Calu3 (cell line): ENCODE data around the gene KCNAB1. TPM values are rescaled to one million over a fixed set of nuclear protein-coding genes. Genes with fewer than 3 reads are reported as not detected.

Source experiments
- BruUV-seq: library from RNA; stranded (reverse); fragments of 400-500 nt; replicated peaks from 2 replicates; lab custom pipeline; 2021; lab: Mats Ljungman, UMichigan
- CTCF ChIA-PET: fragments of 300-600 bp; sonication (Branson Sonifier 250); formaldehyde crosslinking; loops from one replicate; lab custom pipeline; 2022; ENCODE audit warnings: antibody characterized with exemption; lab: Charles Lee
- DNase-seq: peaks from one replicate; pipeline ENCODE4 v3.0.0; 2022
- H3K27ac Mint-ChIP-seq: one replicate; pipeline ENCODE4 v1.8.0; 2022; ENCODE audit warnings: mixed read lengths; ENCODE audit not compliant: unreplicated experiment
- H3K27me3 Mint-ChIP-seq: one replicate; pipeline ENCODE4 v1.8.0; 2022; ENCODE audit warnings: mixed read lengths; ENCODE audit not compliant: unreplicated experiment
- H3K36me3 Mint-ChIP-seq: one replicate; pipeline ENCODE4 v1.8.0; 2022; ENCODE audit warnings: mild to moderate bottlenecking, moderate library complexity, mixed read lengths; ENCODE audit not compliant: insufficient read depth, unreplicated experiment
- H3K4me1 Mint-ChIP-seq: one replicate; pipeline ENCODE4 v1.8.0; 2022; ENCODE audit warnings: mild to moderate bottlenecking, low read depth, mixed read lengths; ENCODE audit not compliant: unreplicated experiment
- H3K4me3 Mint-ChIP-seq: one replicate; pipeline ENCODE4 v1.8.0; 2022; ENCODE audit warnings: mild to moderate bottlenecking, low read depth, moderate library complexity, mixed read lengths; ENCODE audit not compliant: unreplicated experiment
- H3K9me3 Mint-ChIP-seq: one replicate; pipeline ENCODE4 v1.8.0; 2022; ENCODE audit warnings: low read depth, mixed read lengths; ENCODE audit not compliant: unreplicated experiment
- intact Hi-C: fragments of 100-400 bp; cut with micrococcal nuclease; formaldehyde crosslinking; loops from one replicate; pipeline ENCODE4 v1.10.0; 2022; ENCODE audit not compliant: unreplicated experiment
- total RNA-seq: library from RNA; stranded (reverse); gene quantifications from 2 replicates; pipeline ENCODE4 v1.2.3, GENCODE V29; 2022
- TF ChIP-seq, protein P1 (sequence below): fragments of 200-600 bp; IDR thresholded peaks from one replicate; pipeline ENCODE4 v1.8.0; 2022; ENCODE audit warnings: antibody characterized with exemption; ENCODE audit not compliant: unreplicated experiment

The KCNAB1 gene
- total RNA-seq, 1 experiment from 2014 or later: 1.6 TPM

DNA sequence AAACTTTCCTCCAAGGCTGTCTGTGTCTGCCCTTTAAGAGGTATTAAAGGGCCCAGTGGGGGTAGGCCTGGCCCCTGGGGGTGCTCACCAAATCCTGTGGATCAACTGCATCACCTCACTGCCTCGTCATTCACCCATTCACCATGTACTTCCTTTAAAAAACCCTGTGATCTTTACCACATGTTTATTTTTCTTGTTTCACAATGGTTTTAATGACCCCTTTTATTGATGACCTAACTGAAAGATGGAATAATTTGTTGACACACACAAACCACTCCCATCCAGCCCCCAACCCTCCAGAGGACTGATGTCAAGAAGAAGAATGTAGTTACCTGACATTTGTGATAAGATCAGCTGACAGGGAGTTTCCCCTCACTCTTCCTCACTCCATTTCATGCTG lies 40.8 kb downstream of the KCNAB1 start:
- no peak for DNase-seq
- peaks cover 14% of the 10 kb centered on the region for H3K4me1 Mint-ChIP-seq
- intact Hi-C loops: no loop called here
- TF ChIP-seq, protein P1, sequence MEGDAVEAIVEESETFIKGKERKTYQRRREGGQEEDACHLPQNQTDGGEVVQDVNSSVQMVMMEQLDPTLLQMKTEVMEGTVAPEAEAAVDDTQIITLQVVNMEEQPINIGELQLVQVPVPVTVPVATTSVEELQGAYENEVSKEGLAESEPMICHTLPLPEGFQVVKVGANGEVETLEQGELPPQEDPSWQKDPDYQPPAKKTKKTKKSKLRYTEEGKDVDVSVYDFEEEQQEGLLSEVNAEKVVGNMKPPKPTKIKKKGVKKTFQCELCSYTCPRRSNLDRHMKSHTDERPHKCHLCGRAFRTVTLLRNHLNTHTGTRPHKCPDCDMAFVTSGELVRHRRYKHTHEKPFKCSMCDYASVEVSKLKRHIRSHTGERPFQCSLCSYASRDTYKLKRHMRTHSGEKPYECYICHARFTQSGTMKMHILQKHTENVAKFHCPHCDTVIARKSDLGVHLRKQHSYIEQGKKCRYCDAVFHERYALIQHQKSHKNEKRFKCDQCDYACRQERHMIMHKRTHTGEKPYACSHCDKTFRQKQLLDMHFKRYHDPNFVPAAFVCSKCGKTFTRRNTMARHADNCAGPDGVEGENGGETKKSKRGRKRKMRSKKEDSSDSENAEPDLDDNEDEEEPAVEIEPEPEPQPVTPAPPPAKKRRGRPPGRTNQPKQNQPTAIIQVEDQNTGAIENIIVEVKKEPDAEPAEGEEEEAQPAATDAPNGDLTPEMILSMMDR: no peak
- peaks cover 15% of the 10 kb centered on the region for H3K27me3 Mint-ChIP-seq
- no peak overlapping the region for H3K4me3 Mint-ChIP-seq
- peaks cover 2% of the 10 kb centered on the region for H3K9me3 Mint-ChIP-seq
- CTCF ChIA-PET: interaction anchor here (1.3 kb wide), 1 partner anchor 221 kb away, joined by 5 read pairs; no protein-coding TSS in a partner anchor
- BruUV-seq: no TSS peak
- H3K36me3 Mint-ChIP-seq: no peaks in the 10 kb centered on the region
- no peak overlapping the region for H3K27ac Mint-ChIP-seq

DNA sequence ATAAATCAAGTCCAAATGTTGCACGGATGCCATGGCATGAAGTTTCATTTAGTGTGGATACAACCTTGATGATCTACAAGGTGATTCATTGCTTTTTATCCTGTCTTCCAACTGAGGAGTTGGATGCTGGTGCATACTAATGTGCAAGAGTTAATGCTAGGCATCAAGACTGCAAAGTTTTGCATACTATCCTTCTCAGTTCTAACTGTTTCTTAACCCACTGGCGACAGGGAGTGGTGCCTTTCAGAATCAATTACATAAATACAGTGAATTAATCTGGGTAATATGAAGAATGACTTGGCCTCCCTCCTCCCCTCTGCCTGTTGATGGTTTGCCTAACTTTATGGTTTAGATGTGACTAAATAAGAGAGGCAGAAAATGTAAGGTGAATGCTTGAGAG lies 43.5 kb downstream of the KCNAB1 start:
- CTCF ChIA-PET: no interaction called here
- Mint-ChIP-seq H3K9me3 (no peaks in the 10 kb centered on the region), H3K4me1 (peaks cover 14% of the 10 kb centered on the region), H3K36me3 (no peaks in the 10 kb centered on the region), H3K27me3 (peaks cover 22% of the 10 kb centered on the region), H3K27ac (no peak overlapping the region), H3K4me3 (no peak overlapping the region)
- intact Hi-C loops: no loop called here
- TF ChIP-seq, protein P1: no peak
- no TSS peak for BruUV-seq
- no peak for DNase-seq

DNA sequence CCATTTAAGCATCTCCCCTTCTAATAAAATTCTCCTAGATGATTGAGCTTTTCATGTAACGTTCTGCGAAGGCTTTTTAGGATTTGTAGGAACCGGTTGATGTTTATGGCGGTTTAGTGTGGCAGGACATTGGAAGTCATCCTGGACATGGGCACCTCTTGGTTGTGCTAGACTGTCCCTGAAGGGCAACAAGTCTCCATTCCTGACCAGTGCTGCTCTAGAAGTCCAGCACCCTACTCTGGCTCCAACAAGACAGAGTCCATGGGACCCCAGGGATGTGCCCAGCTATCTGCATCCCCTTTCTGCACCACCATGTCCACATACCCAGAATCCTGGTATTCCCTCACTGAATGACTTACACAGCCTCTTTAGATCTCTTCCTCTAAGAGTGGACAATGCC lies 46.4 kb downstream of the KCNAB1 start:
- DNase-seq: no peak
- Mint-ChIP-seq H3K36me3 (no peaks in the 10 kb centered on the region), H3K4me3 (no peak overlapping the region), H3K27ac (no peak overlapping the region), H3K9me3 (no peaks in the 10 kb centered on the region), H3K4me1 (no peaks in the 10 kb centered on the region), H3K27me3 (peaks cover 50% of the 10 kb centered on the region)
- intact Hi-C loops: no loop called here
- TF ChIP-seq, protein P1: no peak
- CTCF ChIA-PET: interaction anchor here (0.6 kb wide), 1 partner anchor 18 kb away, joined by 3 read pairs; no protein-coding TSS in a partner anchor
- no TSS peak for BruUV-seq

DNA sequence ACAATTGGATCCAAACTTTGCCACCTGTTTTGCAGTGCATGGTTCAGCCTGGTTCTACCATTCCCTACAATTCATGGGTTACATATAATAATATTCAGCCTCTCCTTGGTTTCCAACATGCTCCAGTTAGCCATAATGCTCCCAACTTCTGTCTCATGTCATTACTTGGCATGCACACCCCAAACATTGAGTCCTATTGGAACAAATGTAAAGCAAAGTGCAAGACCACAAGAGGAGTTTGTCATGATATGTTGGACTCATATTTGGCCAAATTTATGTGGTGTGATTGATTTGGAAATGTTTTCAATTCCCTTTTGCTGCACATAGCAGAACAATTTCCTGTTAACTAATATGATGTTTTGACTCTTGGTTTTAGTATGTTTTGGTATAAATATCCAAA lies 50.2 kb downstream of the KCNAB1 start:
- Mint-ChIP-seq H3K4me1 (no peaks in the 10 kb centered on the region), H3K9me3 (no peaks in the 10 kb centered on the region), H3K36me3 (no peaks in the 10 kb centered on the region), H3K27me3 (peaks cover 66% of the 10 kb centered on the region), H3K27ac (no peak overlapping the region), H3K4me3 (no peak overlapping the region)
- TF ChIP-seq, protein P1: no peak
- no peak for DNase-seq
- intact Hi-C loops: loop anchor here (5.0 kb wide), 1 partner anchor 282 kb away; no protein-coding TSS in a partner anchor
- CTCF ChIA-PET: interaction anchor here (0.6 kb wide), 1 partner anchor 60 kb away, joined by 3 read pairs; no protein-coding TSS in a partner anchor
- BruUV-seq: no TSS peak
